Epithelial cell of prostate (primary cell): ENCODE measurements around the gene WDR62.

Experiments
- DNase-seq: peaks from one replicate; pipeline ENCODE4 v3.0.0-alpha.2; 2011; ENCODE audit warnings: low read depth, low spot score
- H3K27ac ChIP-seq: fragments of 450-650 bp; 2 replicates; pipeline ENCODE4 v1.5.1; 2017; ENCODE audit warnings: mild to moderate bottlenecking

Gene WDR62

DNA sequence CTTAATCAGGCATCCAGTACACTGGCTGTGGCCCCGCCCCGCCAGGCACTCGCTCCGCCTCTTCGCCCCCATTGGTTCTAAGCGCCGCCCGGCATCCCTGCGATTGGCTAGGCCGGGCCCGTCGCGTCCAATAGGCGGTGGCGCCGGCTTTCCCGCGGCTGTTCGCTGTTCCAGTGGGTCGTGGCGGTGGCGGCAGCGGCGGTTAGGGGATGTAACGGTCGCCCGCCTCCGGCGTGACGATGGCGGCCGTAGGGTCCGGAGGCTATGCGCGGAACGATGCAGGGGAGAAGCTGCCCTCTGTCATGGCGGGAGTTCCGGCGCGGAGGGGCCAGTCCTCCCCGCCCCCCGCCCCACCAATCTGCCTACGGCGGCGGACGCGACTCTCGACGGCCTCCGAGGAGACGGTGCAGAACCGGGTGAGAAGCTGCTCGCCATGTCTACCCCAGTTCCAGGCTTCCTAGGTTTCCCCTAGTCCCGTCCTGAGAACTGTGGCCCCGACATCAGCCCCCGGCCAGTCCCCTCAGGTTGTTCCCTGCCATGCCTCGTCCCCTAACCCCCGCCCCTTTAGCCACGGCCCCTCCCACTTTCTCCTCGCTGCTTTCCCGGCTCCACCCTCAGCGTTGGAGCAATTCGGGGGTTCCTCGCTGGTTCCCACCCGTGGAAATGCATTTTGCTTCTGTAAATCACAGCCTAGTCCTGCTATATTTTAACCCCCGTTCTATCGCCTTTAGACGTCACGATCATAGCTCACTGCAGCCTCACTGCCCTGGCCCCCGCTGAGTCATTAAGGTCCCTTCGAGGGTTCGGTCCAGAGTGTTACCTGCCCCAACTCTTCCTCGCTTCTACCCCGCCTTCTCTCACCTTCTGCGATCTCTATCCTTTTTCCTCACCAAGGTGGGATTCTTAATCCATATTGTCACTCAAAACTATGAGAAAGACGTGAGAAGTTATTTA is at the start of gene WDR62:
WDR62 (plus strand) TSS at position 165 of the 954 bp plus-strand sequence; CDS start at position 240, 75 bp downstream.
- peak within 1 kb of the TSS; percentile 91 for H3K27ac ChIP-seq
- DNase-seq, result peak; percentile 59

DNA sequence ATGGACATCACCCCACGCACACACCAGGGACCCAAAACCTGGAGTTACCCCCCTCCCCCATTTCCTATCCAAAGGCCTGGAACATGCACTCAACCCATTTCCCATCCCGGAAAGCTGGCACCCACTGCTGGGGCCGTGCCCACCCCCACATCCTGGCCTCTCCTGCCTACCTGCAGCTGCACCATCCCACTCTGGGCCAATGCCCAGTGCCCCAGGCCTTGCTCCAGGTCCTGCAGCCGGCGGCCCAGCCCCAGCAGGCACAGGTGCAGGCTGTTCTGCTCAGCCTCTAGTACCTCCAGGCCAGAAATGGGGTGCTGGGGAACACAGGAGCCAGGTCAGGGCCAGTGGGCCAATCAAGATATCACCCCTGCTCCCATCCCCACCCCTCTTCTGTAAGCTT is 47.7 kb upstream of the WDR62 start:
- DNase-seq, result no peak
- no peak overlapping the region for H3K27ac ChIP-seq

DNA sequence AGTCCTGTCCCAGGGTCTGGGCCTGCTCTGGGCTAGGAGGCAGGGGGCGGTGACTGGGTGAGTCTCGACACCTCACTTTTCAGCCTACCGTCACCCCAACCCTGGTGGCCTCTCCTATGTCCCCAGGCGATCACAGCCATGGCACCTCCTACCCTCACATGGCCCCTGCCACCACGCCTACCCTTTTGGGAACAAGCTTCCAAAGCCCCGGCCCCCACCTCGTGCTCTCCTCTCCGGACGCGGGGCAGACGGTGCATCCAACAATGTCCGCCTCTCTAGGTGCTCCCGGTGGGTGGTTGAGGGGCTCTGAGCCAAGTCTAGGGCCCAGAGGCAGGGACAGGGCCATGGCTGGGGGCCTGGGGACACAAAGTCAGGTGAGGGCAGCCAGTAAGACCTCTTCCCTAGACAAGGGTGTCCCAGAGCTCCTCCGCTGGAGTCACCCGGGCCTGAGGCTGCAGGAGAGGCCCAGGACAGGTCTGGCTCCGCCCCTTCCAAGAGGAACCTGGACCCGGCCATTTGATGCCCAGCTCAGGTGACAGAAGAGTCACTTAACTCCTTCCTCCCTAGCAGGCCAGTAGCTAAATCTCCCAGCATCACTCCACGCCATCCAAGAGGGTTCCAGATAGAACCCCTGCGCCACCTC is 46.2 kb upstream of the WDR62 start, which contains the start of gene SYNE4:
SYNE4 (minus strand) TSS at position 478 of the 643 bp plus-strand sequence; CDS start at position 346, 132 bp downstream.
- peak within 1 kb of the TSS; percentile 29 for H3K27ac ChIP-seq
- no peak for DNase-seq

DNA sequence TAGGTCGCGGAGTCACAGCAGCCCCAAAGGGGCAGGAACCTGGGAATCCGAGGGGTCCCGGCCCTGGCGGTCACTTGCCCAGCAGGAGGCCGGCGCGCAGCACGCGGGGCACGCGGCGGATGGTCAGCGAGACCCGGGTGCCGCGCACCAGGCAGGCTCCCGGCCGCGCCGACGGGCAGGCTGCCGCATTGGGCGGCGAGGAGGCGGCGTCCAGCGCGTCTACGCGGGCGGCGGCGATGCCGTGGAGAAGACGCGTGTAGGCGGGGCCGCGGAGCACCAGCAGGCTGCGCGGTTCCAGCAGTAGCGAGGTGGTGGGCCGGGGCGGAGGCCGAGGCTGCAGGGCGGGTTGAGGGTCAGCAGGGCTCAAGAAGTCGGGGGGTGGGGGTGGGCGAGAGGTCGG is 45.5 kb upstream of the WDR62 start:
- H3K27ac ChIP-seq, result peak overlapping the region; percentile 29
- DNase-seq, result no peak

DNA sequence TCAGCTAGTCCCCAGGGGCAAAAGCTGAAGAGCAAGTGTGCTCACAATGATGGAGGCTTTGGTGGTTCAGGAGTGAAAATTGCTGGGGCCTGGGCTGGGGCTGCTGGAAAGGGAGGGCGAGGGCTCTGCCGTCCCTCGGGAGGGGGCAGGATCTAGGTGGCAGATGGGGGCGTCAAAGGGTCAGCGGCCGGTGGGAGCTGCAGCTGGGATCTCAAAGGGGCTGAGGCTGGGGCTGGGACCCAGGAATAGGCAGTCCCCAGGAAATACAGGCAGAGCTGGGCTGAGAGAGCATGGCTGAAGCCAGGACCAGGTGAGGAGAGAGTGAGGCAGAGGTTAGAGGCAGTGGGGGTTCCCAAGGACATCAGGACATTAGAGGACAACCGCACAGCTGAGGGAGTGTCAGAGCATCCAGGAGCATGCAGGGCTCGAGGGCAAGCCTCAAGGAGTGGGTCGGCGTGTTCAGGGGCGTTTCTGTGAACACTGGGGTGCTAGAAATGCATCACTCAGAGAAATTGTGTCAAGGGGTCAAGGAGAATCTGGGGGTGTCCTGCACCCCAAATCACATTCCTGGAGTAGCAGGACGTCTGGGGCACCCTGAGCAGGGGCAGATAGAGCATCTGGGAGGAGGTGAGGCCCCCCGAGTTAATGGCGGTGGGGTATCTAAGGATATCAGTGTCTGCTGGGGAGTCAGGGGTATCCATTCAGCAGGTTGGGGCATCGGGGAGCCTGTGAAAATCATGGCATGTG is 44.9 kb upstream of the WDR62 start:
- no peak for DNase-seq
- no peak overlapping the region for H3K27ac ChIP-seq

DNA sequence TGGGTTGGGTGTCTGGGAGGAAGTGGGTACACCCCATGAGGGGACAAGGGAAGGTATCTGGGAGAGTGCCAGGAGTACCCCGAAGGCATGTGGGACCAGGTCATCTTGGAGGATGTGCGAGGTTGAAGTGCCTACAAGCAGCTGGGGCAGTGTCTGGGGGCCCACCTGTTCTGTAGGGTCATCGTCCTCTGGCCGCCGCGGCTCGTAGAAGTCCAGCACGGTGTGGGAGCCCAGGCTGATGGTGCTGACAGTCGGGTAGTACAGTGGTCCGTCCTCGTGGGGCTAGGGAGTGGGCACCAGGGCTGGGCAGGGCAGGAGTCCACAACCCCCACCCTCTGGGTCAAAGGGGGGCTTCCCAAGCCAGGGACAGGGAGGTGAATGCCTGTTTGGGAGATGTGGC is 44.3 kb upstream of the WDR62 start:
- H3K27ac ChIP-seq, result no peak overlapping the region
- DNase-seq, result no peak

DNA sequence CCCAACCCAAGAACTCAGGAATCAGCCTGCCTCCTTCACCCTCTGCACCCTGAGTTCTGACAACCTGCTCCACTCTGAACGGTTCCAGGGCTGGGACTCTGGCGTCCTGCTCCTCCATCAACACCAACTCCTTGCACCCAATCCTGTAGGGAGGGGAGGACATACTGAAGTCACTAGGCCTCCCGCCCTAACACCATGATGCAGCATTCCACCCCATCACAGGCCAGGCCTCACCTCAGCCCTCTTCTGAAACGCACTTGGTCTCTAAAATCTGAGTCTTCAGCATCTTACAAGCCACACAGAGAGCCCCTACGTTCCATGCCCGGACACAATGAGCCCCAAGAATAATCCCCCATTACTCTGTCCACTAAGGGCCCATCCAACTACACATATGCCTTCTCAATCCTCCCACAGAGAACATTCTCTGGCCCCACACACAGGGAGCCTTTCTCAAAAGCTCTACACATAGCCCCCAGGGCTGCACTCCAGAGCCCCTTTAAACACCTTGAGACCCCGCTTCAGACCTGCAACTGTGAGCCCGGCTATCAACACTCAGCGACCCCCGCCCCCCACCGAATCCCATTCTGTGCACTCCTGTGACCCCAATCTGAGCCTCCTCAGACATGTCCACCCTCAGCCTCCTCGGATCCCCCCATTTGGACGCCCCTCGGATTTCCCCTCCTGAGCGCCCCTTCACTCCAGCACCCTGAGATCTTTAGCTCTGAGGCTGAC is 41.3 kb upstream of the WDR62 start:
- no peak for DNase-seq

DNA sequence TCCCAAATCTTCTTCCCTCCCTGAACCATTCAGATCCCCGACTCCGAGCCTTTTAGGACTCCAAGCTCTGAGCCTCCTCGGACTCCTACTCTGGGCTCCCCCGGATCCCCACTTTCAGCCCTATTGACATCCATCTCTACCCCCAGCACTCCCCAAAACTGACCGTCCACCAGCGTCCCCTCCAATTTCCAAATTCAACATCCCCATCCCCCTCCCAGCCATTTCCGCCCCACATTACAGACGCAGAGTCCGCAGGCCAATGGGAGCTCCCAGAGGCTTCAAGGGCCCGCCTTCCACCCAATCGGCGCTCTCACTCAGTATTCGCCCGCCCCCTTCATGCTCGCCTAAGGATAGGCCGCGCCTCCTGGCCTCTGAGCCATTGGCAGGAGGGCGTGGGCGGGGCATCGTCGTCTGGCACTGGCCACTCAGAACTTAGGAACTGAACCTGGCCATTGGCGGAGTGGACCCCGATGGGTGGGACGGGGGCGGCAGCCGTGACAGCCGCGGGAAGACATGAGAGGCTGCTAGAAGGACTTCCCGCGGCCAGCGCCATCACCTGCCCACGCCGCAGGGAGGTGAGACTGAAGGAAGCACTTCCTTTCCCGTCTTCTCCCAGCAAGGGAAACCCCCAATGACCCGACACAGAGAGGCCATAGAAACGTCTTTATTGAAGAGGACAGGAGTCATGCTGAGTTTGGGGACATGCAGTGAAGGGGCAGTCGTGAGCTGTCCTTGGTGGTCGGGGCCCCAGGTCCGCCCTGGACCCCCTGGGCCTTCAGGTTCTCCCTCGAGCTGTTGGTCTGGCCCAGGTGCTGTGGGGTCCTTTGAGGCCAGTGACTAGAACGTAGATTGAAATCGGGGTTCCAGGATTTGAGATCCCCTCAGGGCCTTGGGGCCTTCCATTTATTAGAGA is 40.4 kb upstream of the WDR62 start, which contains the start of gene ALKBH6:
ALKBH6 (minus strand) TSS at position 202 of the 913 bp plus-strand sequence. CDS start 816 bp downstream, outside the sequence.
- DNase-seq, result peak; percentile 91
- H3K27ac ChIP-seq, result peak within 1 kb of the TSS; percentile 25

More for the DNA sequence above, 41.3 kb upstream of the WDR62 start:
- H3K27ac ChIP-seq, result peak overlapping the region; percentile 25

DNA sequence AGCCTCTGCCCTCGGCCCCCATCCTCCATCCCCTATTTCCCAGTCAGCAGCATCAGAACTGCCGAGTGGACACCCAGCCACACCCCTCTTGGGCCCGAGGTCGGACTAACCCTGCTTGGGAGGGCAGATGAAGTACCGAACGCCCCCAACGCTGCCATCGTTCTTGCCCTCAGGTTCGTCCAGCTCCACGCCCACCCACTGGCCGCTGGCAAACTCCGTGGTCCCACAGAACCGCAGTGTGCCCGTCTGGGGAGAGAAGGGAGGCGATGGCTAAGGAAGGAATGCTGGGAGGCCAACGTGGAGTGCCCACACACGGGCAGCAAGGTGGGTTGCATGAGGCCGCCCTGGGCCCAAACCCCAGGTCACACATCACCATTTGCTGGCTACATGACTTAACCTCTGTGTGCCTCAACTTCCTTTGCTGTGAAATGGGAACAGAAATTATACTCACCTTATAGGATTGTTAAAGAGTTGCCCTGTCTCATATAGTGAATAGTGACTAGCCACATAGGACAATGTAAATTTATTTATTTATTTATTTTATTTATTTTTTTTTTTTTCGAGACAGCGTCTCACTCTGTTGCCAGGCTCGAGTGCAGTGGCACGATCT is 35.5 kb upstream of the WDR62 start:
- no peak for DNase-seq
- no peak overlapping the region for H3K27ac ChIP-seq

DNA sequence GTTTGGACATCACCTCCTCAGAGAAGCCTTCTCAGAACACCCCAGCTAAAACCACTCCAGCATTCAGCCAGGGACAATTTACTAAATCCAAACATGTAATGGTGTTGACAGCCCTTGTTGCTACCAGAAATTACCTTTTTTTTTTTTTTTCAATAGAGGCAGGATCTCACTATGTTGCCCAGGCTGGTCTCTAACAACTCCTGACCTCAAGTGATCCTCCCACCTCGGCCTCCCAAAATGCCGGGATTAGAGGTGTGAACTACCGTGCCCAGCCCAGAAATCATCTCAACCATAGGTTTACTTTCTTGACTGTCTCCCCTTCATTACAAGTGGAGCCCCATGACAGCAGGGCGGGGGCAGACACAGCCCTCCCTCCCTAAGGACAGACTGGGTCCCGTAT is 31.3 kb upstream of the WDR62 start:
- no peak for DNase-seq
- H3K27ac ChIP-seq, result no peak overlapping the region

DNA sequence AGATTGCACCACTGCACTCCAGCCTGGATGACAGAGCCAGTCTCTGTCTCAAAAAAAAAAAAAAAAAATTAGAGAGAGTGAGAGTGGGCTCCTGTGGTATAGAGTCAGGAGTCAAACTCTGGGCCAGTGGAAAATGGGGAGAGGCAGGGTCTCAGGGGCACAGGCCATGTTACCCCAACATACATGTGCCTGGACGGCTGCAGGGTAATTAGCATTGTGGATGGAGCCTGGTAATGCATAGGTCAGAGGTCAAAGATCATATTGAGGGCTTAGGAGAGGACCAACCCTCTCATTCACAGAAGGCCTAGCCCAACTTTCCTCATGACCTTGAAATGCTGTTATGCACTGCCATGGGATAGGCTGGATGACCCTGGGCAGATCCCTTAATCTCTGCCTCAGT is 29.2 kb upstream of the WDR62 start:
- no peak overlapping the region for H3K27ac ChIP-seq
- DNase-seq, result no peak

DNA sequence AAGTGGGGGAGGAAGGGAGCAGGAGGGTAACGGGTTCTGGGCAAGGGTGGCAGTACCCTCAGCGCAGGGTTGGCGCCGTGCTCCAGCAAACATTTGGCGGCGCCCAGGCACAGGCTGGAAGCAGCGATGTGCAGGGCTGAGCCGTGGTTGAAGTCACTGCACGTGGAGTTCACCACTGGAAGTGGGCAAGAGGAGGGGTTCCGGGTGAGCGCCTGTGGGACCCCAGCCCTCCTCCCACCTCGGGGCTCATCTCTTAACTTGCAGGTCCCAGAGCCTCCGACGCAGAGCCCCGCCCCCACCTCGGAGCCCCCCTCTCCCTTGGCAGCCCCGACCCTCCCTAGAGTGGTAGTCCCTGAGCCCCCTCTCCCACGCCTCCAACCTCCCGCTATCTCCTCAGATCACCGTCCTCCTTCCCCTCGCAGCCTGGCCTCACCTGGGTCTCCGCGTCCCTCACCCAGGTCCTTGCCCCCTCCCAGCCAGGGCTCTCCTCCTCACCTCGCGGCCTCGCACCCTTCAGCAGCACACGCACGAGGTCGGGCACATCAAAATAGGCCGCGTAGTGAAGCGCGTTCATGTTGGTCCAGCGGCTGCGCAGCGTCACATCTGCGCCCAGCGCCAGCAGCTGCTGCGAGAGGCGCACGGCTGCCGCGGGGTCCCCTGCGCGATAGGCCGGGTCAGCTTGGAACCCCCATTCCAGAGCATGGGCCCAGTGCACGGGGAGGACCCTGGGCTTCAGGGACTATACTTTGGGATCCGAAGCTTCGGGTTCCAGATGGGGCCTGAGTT is 28.4 kb upstream of the WDR62 start:
- no peak overlapping the region for H3K27ac ChIP-seq
- DNase-seq, result no peak

DNA sequence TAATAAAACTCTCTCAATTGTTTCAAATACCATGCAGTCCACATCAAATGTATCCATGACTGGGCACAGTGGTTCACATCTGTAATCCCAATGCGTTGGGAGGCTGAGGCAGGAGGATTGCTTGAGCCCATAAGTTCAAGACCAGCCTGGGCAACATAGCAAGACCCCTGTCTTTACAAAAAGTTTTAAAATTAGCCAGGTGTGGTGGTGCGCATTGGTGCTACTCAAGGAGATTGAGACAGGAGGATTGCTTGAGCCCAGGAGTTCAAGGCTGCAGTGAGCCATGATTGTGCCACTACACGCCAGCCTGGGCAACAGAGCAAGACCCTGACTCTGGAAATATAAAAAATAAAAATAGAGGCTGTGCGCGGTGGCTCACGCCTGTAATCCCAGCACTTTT is 27.0 kb upstream of the WDR62 start:
- no peak for DNase-seq
- no peak overlapping the region for H3K27ac ChIP-seq

DNA sequence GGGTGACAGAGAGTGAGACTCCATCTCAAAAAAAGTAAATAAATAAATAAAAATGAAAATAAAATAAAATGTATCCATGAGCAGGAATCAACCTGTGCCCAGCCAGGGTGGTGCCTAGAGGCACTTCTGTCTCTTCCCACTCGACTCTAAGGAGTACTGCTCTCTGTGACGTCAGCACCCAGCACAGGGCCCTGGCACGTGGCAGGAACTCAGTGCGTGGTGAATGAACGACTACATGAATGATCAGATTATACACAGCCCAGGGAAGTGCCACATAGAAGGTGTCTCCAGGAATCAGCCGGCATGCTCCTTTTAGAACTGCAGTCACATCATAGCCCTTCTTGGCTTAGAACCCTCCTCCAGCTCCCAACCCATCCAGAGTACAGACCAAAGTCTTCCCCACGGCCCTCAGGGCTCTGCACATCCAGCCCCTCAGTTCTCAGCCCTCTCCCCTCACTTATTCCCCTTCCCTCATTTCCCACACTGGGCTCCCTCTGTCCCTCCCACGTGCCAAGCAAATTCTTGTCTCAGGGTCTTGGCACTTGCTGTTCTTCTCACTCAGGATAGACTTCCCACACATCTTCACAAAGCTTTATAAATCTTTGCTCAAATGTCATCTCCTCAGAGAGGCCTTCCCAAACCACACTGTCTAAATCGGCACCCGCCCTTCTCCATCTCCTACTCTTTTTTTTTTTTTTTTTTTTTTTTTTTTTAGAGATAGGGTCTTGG is 26.2 kb upstream of the WDR62 start:
- no peak for DNase-seq
- H3K27ac ChIP-seq, result no peak overlapping the region

DNA sequence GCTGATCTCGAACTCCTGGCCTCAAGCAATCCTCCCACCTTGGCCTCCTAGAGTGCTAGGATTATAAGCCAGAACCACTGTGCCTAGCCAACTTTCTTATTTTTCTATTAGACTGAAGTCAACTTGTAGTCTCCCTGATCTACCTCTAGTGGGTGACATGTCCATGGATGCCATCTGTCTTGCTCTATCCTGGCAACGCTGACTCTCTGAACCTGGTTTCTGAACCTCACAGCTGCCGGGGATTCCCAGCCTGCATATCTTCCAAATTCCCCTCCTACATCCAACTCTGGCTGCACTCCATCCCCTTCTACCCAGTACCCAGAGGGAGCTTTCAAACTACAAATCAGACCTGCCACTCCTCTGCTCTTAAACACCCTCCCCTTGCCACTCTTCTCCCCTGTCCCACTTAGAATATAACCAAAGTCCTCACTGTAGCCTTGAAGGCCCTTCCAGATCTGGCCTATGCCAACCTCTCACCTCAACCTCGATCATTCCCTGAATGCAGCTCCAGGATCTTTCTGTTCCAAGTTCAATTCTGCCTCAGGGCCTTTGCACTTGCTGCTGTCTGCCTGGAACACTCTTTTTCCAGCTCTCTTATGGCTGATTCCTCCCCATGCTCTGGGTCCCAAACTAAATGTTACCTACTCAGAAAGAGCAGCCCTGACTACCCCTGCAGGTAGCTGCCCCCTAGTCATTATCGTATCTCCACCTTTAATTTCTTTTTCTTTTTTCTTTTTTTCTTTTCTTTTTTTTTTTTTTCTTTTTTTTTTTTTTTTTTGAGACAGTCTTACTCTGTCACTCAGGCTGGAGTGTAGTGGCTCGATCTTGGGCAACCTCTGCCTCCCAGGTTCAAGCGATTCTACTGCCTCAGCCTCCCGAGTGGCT is 24.2 kb upstream of the WDR62 start:
- no peak overlapping the region for H3K27ac ChIP-seq
- no peak for DNase-seq

DNA sequence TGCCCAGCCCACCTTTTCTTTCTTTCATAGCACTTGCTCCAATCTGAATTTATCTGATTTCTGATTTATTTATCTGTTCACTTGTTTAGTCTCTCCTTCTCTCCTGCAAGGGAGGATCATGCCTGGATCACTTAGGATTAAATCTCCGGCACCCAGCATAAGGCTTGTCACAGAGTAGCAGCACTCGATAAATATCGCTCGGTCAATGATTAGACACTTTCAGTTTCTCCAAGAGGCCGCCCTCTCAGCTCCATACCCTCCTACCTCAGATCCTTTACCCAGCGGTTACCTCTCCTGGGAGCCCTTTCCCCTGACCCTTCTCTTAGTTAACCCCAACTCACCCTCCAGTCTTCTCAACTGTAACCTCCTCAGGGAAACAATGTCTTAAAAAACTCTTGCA is 23.4 kb upstream of the WDR62 start:
- DNase-seq, result no peak
- no peak overlapping the region for H3K27ac ChIP-seq
